A549 (cell line): Measurements from ENCODE around the gene MDGA2. TPM values are rescaled to one million over a fixed set of nuclear protein-coding genes. Genes with fewer than 3 reads are reported as not detected.

Experiments
- ATAC-seq, 2 experiments: fragments of 200-7000 bp in 1 of 2; fragments of >200 bp in 1 of 2; cut with Nextera tagmentation in 1 of 2; cut with Tn5 transposase in 1 of 2; 3 replicates each; pipeline versions ENCODE4 v1.8.0 to v1.9.1; 2018 to 2020; ENCODE audit warnings: mild to moderate bottlenecking in 1 of 2, moderate library complexity in 1 of 2
- CTCF ChIA-PET: fragments of 300-600 bp; sonication (Branson Sonifier 250); formaldehyde crosslinking; extraction: SDS; loops from one replicate; lab custom pipeline; 2021; ENCODE audit warnings: antibody characterized with exemption, inconsistent platforms; lab: Yijun Ruan, JAX
- POLR2A ChIA-PET: fragments of 350-600 bp; formaldehyde crosslinking; extraction: SDS; loops from one replicate; lab custom pipeline; 2021; ENCODE audit warnings: antibody characterized with exemption, inconsistent platforms; lab: Yijun Ruan, JAX
- DNase-seq, 2 experiments: peaks; one replicate each; pipeline versions ENCODE4 v3.0.0 to v3.0.0-alpha.2; 2011 to 2016; ENCODE audit warnings: low read depth in 1 of 2, low spot score in 1 of 2
- FAIRE-seq: peaks from 2 replicates; lab custom pipeline; 2011; peaks lifted over from hg19 to GRCh38; lab: Jason Lieb, UNC
- H3K27ac ChIP-seq, 2 experiments: fragments of >200 bp; sonication (Bioruptor Twin); formaldehyde crosslinking; 3 replicates each; pipeline ENCODE4 v1.5.1; 2016 to 2017
- H3K4me1 ChIP-seq: fragments of >200 bp; sonication (Bioruptor Twin); formaldehyde crosslinking; 3 replicates; pipeline ENCODE4 v1.6.1; 2016
- H3K4me2 ChIP-seq: fragments of >200 bp; sonication (Bioruptor Twin); formaldehyde crosslinking; 3 replicates; pipeline ENCODE4 v1.6.1; 2016
- H3K4me3 ChIP-seq: fragments of >200 bp; sonication (Bioruptor Twin); formaldehyde crosslinking; 3 replicates; pipeline ENCODE4 v1.5.1; 2016
- H3K9me3 ChIP-seq: fragments of >200 bp; sonication (Bioruptor Twin); formaldehyde crosslinking; 3 replicates; pipeline ENCODE4 v1.6.1; 2016
- ATOH8 ChIP-seq: fragments of 250-450 bp; sonication (Bioruptor Pico); IDR thresholded peaks from 2 replicates; pipeline ENCODE4 v1.5.0; 2020; ENCODE audit warnings: low read depth, mild to moderate bottlenecking, moderate library complexity
- BHLHE40 ChIP-seq: IDR thresholded peaks from 2 replicates; pipeline ENCODE4 v1.6.1; 2012; ENCODE audit warnings: low read depth, low read length, inconsistent platforms
- CEBPB ChIP-seq, 2 experiments: fragments of >200 bp in 1 of 2; sonication (Bioruptor Twin) in 1 of 2; formaldehyde crosslinking in 1 of 2; IDR thresholded peaks; 2 replicates each; pipeline ENCODE4 v1.6.1; 2012 to 2016
- CHD4 ChIP-seq: fragments of 200-600 bp; sonication (generic); IDR thresholded peaks from 2 replicates; pipeline ENCODE4 v1.6.1; 2016; ENCODE audit warnings: antibody characterized with exemption, mild to moderate bottlenecking, borderline replicate concordance
- E2F6 ChIP-seq: IDR thresholded peaks from 2 replicates; pipeline ENCODE4 v1.6.1; 2012; ENCODE audit warnings: low read depth, borderline replicate concordance
- EHF ChIP-seq: fragments of 250-450 bp; sonication (Bioruptor Pico); IDR thresholded peaks from 2 replicates; pipeline ENCODE4 v1.5.0; 2020; ENCODE audit warnings: mild to moderate bottlenecking
- EHMT2 ChIP-seq: fragments of 200-600 bp; sonication (generic); IDR thresholded peaks from 2 replicates; pipeline ENCODE4 v1.6.1; 2016; ENCODE audit warnings: antibody characterized with exemption, low read depth, mild to moderate bottlenecking, moderate library complexity
- ELK1 ChIP-seq: fragments of 150-350 bp; IDR thresholded peaks from 2 replicates; pipeline ENCODE4 v1.6.1; 2014; ENCODE audit warnings: low read depth, mild to moderate bottlenecking, low read length
- EP300 ChIP-seq, 2 experiments: fragments of >200 bp; sonication (Bioruptor Twin); formaldehyde crosslinking; IDR thresholded peaks; 2 replicates in 1 of 2; 3 replicates in 1 of 2; pipeline ENCODE4 v1.6.1; 2016 to 2017
- FOSL2 ChIP-seq, 2 experiments: fragments of 450-650 bp in 1 of 2; fragments of >200 bp in 1 of 2; sonication (Bioruptor Twin) in 1 of 2; formaldehyde crosslinking; IDR thresholded peaks; 2 replicates each; pipeline versions ENCODE4 v1.5.0 to v1.6.1; 2016 to 2020; ENCODE audit warnings: mild to moderate bottlenecking in 1 of 2, moderate library complexity in 1 of 2
- GATA3 ChIP-seq: IDR thresholded peaks from 2 replicates; pipeline ENCODE4 v1.6.1; 2012; ENCODE audit warnings: borderline replicate concordance
- HDAC2 ChIP-seq: fragments of 200-600 bp; sonication (generic); IDR thresholded peaks from 2 replicates; pipeline ENCODE4 v1.6.1; 2016
- HES2 ChIP-seq: fragments of >200 bp; sonication (Bioruptor Twin); formaldehyde crosslinking; IDR thresholded peaks from 2 replicates; pipeline ENCODE4 v1.6.1; 2016
- HOXA7 ChIP-seq: fragments of 250-450 bp; sonication (Bioruptor Pico); IDR thresholded peaks from 2 replicates; pipeline ENCODE4 v1.5.0; 2020; ENCODE audit warnings: mild to moderate bottlenecking, moderate library complexity
- HOXB13 ChIP-seq: fragments of 250-450 bp; sonication (Bioruptor Pico); IDR thresholded peaks from 2 replicates; pipeline ENCODE4 v1.5.0; 2020; ENCODE audit warnings: low read depth, mild to moderate bottlenecking, moderate library complexity
- JUN ChIP-seq, 2 experiments: fragments of >200 bp; sonication (Bioruptor Twin); formaldehyde crosslinking; IDR thresholded peaks; 2 replicates in 1 of 2; 3 replicates in 1 of 2; pipeline ENCODE4 v1.6.1; 2016 to 2017
- JUNB ChIP-seq: fragments of >200 bp; sonication (Bioruptor Twin); formaldehyde crosslinking; IDR thresholded peaks from 2 replicates; pipeline ENCODE4 v1.6.1; 2016
- KDM1A ChIP-seq: fragments of 200-600 bp; sonication (generic); IDR thresholded peaks from 2 replicates; pipeline ENCODE4 v1.6.1; 2016; ENCODE audit warnings: low read depth, mild to moderate bottlenecking
- KDM5A ChIP-seq: fragments of 200-600 bp; sonication (generic); IDR thresholded peaks from 2 replicates; pipeline ENCODE4 v1.6.1; 2016; ENCODE audit warnings: antibody characterized with exemption, mild to moderate bottlenecking
- MAFK ChIP-seq: fragments of 450-650 bp; IDR thresholded peaks from 2 replicates; pipeline ENCODE4 v1.6.1; 2014; ENCODE audit not compliant: partially characterized antibody
- MAX ChIP-seq: IDR thresholded peaks from 2 replicates; pipeline ENCODE4 v1.6.1; 2012
- NFE2L2 ChIP-seq: fragments of 150-350 bp; conservative IDR thresholded peaks from 2 replicates; pipeline ENCODE4 v1.6.1; 2014; ENCODE audit warnings: low read length
- POLR2A ChIP-seq: IDR thresholded peaks from 2 replicates; pipeline ENCODE4 v1.6.1; 2012; ENCODE audit warnings: mild to moderate bottlenecking, low read length
- POLR2AphosphoS2 ChIP-seq: conservative IDR thresholded peaks from 2 replicates; pipeline ENCODE4 v1.6.1; 2012; ENCODE audit warnings: low read length, improper control_type of control experiment, inconsistent platforms
- REST ChIP-seq: fragments of 200-600 bp; sonication (generic); IDR thresholded peaks from 2 replicates; pipeline ENCODE4 v1.6.1; 2016; ENCODE audit warnings: antibody characterized with exemption, mild to moderate bottlenecking, moderate library complexity
- RFX5 ChIP-seq: fragments of 450-650 bp; IDR thresholded peaks from 2 replicates; pipeline ENCODE4 v1.7.1; 2014; ENCODE audit warnings: antibody characterized with exemption, mild to moderate bottlenecking, moderate library complexity
- RNF2 ChIP-seq: fragments of 200-600 bp; sonication (generic); IDR thresholded peaks from 2 replicates; pipeline ENCODE4 v1.6.1; 2016; ENCODE audit warnings: low read depth, mild to moderate bottlenecking, antibody characterized with exemption, moderate library complexity, borderline replicate concordance
- USF2 ChIP-seq: fragments of 450-650 bp; IDR thresholded peaks from 2 replicates; pipeline ENCODE4 v1.6.1; 2014; ENCODE audit warnings: antibody characterized with exemption
- ZC3H11A ChIP-seq: fragments of 450-650 bp; IDR thresholded peaks from 2 replicates; pipeline ENCODE4 v1.6.1; 2014; ENCODE audit warnings: antibody characterized with exemption, mild to moderate bottlenecking
- ZSCAN20 ChIP-seq: fragments of 250-450 bp; sonication (Bioruptor Pico); IDR thresholded peaks from 2 replicates; pipeline ENCODE4 v1.8.0; 2022; ENCODE audit warnings: mild to moderate bottlenecking, moderate library complexity
- WGBS: methylation state at CpG from one replicate; pipeline ENCODE4 v1.1.6; 2017; ENCODE audit errors: missing lambda C conversion rate; 5-methylcytosine and 5-hydroxymethylcytosine counted together
- polyA plus RNA-seq, 4 experiments: library from polyadenylated mRNA; depleted of rRNA in 3 of 4; stranded (reverse); fragments of >200 nt; fragmentation: RNase III in 1 of 4; extraction: RNeasy Plus Mini Kit Qiagen cat#74134 plus additional on column Dnase treatment in 1 of 4; gene quantifications; 2 replicates in 3 of 4; 3 replicates in 1 of 4; pipeline ENCODE4 v1.2.3, GENCODE V29; 2011 to 2017

Gene MDGA2
- polyA plus RNA-seq, 2 of the 4 experiments (the other 2 are of a cell fraction), result 0.08 to 0.12 TPM

GRCh38 chr14:47167402-47167801 lies 508.0 kb downstream of the MDGA2 start:
- Histone ChIP-seq H3K4me2 (no peak overlapping the region), H3K4me1 (no peaks in the 10 kb centered on the region), H3K27ac (no peak overlapping the region), H3K4me3 (no peak overlapping the region), H3K9me3 (no peaks in the 10 kb centered on the region)
- WGBS, result 83% methylated on average over 1 of the region's 1 CpG
- FAIRE-seq (no peak), ATAC-seq (no peak), DNase-seq (no peak)
- POLR2A ChIA-PET, result no interaction called here
- CTCF ChIA-PET, result no interaction called here
- TF ChIP-seq POLR2AphosphoS2 (no peak), HES2 (no peak), E2F6 (no peak), CHD4 (no peak), RNF2 (no peak), KDM1A (no peak), JUNB (no peak), HOXB13 (CRISPR knock-in tag) (no peak), KDM5A (no peak), EHF (no peak), ZSCAN20 (CRISPR knock-in tag) (no peak), HOXA7 (CRISPR knock-in tag) (no peak), MAX (no peak), CEBPB (IDR thresholded peaks at IDR 0.05) (no peak), HDAC2 (no peak), ATOH8 (CRISPR knock-in tag) (no peak), ZC3H11A (no peak), BHLHE40 (no peak)

GRCh38 chr14:47155395-47155794 lies 520.0 kb downstream of the MDGA2 start:
- TF ChIP-seq REST (no peak), NFE2L2 (no peak), EHMT2 (no peak), HOXA7 (CRISPR knock-in tag) (no peak), RNF2 (no peak), JUN (IDR thresholded peaks at IDR 0.05) (no peak), ELK1 (no peak), JUNB (no peak), RFX5 (no peak), HES2 (no peak), POLR2AphosphoS2 (no peak), ZSCAN20 (CRISPR knock-in tag) (no peak), USF2 (no peak), GATA3 (no peak), EP300 (IDR thresholded peaks at IDR 0.05) (no peak), MAFK (no peak), FOSL2 (IDR thresholded peaks at IDR 0.05) (no peak), FOSL2 (CRISPR knock-in tag; IDR thresholded peaks at IDR 0.05) (no peak), POLR2A (no peak), KDM1A (no peak)
- no peaks in the 10 kb centered on the region for H3K9me3 ChIP-seq
- no peak overlapping the region for H3K27ac ChIP-seq
- ChIA-PET CTCF (no interaction called here), POLR2A (no interaction called here)
- no peak overlapping the region for H3K4me2 ChIP-seq
- no peak overlapping the region for H3K4me3 ChIP-seq
- no peak for FAIRE-seq
- ATAC-seq, result no peak
- no peak for DNase-seq
- WGBS, result 37% methylated on average over 10 of the region's 13 CpGs
- H3K4me1 ChIP-seq, result no peaks in the 10 kb centered on the region
